Fibroblast of pulmonary artery (primary cell): ENCODE measurements around the gene CRYZL1.

Experiments
- DNase-seq: peaks from one replicate; pipeline ENCODE4 v3.0.0-alpha.2; 2010; ENCODE audit warnings: low read depth
- H3K4me3 ChIP-seq: replicated peaks from 2 replicates; pipeline ENCODE4 v1.5.1; 2011; ENCODE audit warnings: low read depth, mild to moderate bottlenecking, control low read depth, low read length, moderate library complexity
- TF ChIP-seq, protein P1 (sequence below): IDR thresholded peaks from 2 replicates; pipeline ENCODE4 v1.5.1; 2011; ENCODE audit warnings: mild to moderate bottlenecking, control low read depth, low read length, inconsistent platforms; ENCODE audit errors: missing control alignments

Gene CRYZL1

DNA sequence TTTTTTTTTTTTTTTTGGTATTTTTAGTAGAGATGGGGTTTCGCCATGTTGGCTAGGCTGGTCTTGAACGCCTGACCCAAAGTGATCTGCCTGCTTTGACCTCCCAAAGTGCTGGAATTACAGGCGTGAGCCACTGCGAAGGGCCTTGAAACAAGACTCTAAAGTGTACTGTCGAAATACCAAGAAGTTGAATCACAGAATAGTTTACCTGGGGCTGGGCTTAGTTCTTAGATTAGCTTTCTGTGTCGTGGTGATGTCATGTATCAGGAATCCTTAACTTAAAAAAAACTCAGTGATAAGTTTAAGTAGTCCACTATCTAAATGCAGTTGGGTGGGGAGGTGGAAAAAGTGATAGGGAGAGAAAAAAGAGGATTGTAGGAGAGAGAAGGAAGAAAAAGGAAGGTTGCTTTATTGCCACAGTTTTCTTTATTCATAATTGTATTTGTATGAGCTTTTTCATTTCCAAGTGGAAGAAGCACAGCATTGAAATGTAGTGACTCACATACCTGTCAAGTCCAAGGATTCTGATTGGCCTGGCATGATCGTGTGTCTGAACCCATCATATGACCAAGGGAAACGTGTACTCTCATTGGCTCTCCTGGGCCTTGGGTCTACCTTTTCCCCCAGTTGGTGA is 14.2 kb upstream of the CRYZL1 start:
- DNase-seq, result peak; percentile 90
- H3K4me3 ChIP-seq, result no peak overlapping the region
- TF ChIP-seq, protein P1, sequence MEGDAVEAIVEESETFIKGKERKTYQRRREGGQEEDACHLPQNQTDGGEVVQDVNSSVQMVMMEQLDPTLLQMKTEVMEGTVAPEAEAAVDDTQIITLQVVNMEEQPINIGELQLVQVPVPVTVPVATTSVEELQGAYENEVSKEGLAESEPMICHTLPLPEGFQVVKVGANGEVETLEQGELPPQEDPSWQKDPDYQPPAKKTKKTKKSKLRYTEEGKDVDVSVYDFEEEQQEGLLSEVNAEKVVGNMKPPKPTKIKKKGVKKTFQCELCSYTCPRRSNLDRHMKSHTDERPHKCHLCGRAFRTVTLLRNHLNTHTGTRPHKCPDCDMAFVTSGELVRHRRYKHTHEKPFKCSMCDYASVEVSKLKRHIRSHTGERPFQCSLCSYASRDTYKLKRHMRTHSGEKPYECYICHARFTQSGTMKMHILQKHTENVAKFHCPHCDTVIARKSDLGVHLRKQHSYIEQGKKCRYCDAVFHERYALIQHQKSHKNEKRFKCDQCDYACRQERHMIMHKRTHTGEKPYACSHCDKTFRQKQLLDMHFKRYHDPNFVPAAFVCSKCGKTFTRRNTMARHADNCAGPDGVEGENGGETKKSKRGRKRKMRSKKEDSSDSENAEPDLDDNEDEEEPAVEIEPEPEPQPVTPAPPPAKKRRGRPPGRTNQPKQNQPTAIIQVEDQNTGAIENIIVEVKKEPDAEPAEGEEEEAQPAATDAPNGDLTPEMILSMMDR, result no peak

DNA sequence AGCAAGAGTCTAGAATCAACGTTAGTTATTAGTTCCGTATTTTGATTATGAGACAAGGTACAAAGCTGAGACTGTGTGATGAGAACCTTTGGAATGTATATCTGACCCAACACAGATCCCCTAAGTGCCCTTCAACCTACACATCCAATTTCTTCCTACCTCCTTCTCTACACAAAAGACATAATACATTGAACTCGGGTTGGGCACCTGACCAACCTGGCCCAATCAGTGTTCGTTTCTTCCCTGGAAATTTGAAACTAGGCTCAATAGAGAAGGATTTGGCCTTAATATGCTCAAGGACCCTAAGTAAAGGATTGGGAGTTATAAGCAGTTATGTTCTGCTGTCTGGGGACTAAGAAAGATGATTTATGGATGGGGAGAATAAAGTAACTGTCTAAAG is 12.9 kb upstream of the CRYZL1 start:
- TF ChIP-seq, protein P1, result no peak
- no peak for DNase-seq
- H3K4me3 ChIP-seq, result no peak overlapping the region

DNA sequence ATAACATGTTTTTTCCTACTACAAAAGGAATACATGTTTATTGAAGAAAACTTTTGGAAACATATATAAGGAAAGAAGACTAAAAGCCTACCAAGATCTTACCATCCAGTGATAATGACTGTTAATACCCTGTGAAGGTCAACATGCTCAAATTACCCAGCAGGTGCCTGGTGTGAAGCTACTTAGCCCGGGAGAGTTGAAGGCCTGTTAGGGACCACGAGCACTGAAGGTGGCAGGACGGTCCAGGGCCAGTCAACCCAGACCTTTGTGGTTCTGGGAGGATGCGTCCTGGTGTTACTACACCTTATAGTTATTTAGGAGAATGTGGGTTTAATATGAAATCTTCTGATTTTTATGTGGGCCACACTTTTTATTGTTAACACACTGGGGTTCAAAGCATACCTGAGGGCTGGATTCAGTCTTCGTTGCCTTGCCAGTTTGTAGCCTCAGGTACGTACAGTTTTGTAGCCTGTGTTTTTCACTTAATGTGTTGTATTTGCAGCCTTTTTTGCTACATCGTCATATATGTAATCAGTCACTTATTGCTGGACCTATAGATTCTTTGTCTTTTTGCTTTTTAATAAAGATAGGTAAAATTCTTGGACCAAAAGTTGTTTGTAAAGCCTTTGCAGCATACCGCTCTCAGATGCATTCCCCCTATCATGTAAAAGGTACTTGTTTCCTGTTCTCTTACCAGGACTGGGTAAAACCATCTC is 10.6 kb upstream of the CRYZL1 start:
- H3K4me3 ChIP-seq, result no peak overlapping the region
- DNase-seq, result no peak
- TF ChIP-seq, protein P1, result no peak

DNA sequence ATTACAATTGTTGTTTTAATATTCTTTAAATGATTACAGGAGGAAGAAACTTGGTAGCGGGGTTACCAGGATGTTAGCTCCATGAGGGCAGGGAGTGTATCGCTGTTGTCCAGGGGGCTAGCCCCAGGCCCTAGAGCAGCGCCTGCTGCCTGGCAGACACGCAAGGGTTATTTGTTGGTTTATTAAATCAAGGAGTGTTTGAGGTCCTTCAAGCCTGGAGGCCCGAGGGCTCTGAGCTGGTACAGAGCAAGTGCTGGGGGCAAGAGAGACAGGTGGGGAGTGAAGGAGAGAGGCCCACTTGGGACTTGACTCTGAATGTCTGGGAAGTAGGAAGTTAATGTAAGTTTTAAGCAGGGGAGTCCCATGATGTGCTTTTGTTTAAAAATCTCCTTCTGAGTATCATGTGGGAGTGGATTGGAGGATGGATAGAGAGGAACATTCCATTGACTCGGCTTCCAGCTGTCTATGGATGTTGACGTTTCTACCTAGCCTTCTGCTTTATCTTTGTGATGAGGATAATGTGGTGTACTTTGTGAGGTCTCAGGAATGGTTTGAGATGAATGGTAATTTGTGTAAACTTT is 9.5 kb upstream of the CRYZL1 start:
- TF ChIP-seq, protein P1, result no peak
- no peak overlapping the region for H3K4me3 ChIP-seq
- DNase-seq, result peak; percentile 45

DNA sequence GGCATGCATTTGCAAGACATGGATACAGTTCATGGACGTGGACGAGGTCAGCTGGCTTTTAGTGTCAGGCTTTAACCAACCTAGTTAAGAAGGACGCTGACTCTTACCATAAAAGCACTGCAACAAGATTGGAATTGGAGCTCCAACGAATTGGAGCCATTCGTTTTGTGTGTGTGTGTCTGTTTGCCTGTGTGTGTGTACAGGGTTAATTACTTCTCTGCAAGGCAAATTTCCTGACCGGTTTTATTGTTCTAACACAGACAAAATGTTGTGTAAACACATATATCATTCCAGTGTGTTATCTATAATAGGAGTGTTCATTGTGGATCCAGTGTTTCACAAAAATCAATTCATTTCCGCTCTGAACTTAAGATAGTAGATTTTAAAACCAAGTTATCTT is 8.7 kb upstream of the CRYZL1 start:
- no peak overlapping the region for H3K4me3 ChIP-seq
- DNase-seq, result no peak
- TF ChIP-seq, protein P1, result no peak

DNA sequence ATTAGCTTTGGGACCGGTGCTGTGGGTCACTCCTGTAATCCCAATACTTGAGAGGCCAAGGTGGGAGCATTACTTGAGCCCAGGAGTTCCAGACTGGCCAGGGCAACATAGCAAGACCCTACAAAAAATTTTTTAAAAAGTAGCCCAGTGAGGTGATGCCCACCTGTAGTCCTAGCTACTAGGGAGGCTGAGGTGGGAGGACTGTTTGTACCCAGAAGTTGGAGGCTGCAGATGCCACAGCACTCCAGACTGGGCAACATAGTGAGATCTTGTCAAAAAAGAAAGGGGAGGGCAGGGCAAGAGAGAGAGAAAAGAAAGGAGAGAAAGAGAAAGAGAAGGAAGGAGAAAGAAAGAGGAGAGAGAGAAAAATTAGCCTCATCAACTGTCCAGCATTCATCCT is 7.0 kb upstream of the CRYZL1 start:
- DNase-seq, result no peak
- TF ChIP-seq, protein P1, result no peak
- H3K4me3 ChIP-seq, result no peak overlapping the region
